GM12875 (cell line): ENCODE measurements around the gene PAPPA.

Experiments used
- H3K4me3 ChIP-seq: one replicate; pipeline ENCODE4 v1.5.1; 2011; ENCODE audit warnings: low read depth, low read length, control low read depth
- TF ChIP-seq, protein P1 (sequence below): IDR thresholded peaks from 2 replicates; pipeline ENCODE4 v1.5.1; 2011; ENCODE audit warnings: low read depth, mild to moderate bottlenecking, control low read depth, inconsistent platforms, low read length, moderate library complexity, borderline replicate concordance; ENCODE audit not compliant: insufficient read depth

Gene PAPPA

GRCh38 chr9:116382053-116382452, 228.5 kb downstream of the PAPPA start:
- TF ChIP-seq, protein P1, sequence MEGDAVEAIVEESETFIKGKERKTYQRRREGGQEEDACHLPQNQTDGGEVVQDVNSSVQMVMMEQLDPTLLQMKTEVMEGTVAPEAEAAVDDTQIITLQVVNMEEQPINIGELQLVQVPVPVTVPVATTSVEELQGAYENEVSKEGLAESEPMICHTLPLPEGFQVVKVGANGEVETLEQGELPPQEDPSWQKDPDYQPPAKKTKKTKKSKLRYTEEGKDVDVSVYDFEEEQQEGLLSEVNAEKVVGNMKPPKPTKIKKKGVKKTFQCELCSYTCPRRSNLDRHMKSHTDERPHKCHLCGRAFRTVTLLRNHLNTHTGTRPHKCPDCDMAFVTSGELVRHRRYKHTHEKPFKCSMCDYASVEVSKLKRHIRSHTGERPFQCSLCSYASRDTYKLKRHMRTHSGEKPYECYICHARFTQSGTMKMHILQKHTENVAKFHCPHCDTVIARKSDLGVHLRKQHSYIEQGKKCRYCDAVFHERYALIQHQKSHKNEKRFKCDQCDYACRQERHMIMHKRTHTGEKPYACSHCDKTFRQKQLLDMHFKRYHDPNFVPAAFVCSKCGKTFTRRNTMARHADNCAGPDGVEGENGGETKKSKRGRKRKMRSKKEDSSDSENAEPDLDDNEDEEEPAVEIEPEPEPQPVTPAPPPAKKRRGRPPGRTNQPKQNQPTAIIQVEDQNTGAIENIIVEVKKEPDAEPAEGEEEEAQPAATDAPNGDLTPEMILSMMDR: no peak
- H3K4me3 ChIP-seq: no peak overlapping the region

GRCh38 chr9:116383133-116383532, 229.5 kb downstream of the PAPPA start:
- no peak overlapping the region for H3K4me3 ChIP-seq
- TF ChIP-seq, protein P1: no peak

- H3K4me3 ChIP-seq: no peak overlapping the region
- TF ChIP-seq, protein P1: no peak
Measured at GRCh38 chr9:116383936-116384335, 230.3 kb downstream of the PAPPA start.

GRCh38 chr9:116387934-116388698, 234.5 kb downstream of the PAPPA start:
- no peak overlapping the region for H3K4me3 ChIP-seq
- TF ChIP-seq, protein P1: no peak

- no peak overlapping the region for H3K4me3 ChIP-seq
- TF ChIP-seq, protein P1: no peak
Measured at GRCh38 chr9:116389541-116390302, 236.1 kb downstream of the PAPPA start.

DNA sequence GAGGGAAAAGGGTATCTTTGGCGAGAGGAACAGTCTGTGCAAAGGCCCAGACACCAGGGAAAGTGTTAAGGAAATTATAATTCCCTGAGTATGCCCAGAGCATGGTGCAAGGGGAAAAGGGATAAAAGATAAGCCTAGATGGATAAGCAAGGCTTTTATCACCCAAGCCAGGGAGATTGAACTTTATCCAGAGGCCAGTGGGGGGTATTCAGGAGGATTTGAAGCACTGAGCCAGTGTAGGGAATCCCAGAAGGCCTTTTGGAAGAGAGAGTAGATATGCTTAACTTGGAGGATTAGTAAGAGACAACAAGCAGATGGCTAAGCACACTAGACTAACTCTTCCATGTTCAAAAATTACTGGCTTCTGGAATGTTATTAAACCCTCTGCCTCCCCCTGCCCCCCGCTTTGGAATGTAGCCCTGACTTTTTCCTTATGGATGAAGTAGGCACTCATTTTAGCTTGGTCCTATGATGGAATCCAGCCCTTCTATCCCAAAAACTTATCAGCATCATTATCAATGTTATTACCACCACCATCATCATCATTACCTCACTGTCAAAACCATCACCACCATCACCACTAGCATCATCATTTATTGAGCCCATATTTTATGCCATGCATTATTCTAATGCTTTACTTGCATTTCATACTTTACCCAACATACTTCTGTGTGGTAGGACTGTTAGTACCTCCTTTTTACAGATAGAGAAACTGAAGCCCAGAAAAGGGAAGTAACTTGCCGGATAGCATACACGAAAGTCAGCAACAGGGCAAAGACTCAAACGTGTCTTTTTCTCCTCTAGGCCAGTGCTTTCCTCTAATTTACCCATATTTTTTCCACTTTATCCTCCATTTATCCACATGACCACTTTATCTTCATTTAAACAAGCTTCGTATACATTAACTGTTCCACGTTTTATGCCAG, 237.0 kb downstream of the PAPPA start:
- no peak overlapping the region for H3K4me3 ChIP-seq
- TF ChIP-seq, protein P1: no peak
